ENCODE data around the gene TESK1.

DNA sequence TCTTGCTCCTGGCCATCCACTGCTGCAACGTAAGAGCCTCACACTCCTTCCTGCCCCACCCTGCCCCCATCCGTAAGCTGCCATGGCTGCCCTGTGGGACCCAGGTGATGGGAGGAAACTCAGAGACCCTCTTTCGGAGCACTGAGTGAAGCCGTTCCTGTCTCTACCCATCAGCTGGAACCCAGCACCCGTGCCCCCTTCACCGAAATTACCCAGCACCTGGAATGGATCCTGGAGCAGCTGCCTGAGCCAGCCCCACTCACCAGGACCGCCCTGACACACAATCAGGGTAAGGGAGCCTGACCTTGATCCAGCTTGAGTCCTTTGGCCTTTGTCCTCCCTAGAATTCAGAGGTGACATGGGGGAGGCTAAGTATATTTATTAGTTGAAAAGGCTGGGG is 3.2 kb downstream of the TESK1 start:
- TF ChIP-seq, protein P1, sequence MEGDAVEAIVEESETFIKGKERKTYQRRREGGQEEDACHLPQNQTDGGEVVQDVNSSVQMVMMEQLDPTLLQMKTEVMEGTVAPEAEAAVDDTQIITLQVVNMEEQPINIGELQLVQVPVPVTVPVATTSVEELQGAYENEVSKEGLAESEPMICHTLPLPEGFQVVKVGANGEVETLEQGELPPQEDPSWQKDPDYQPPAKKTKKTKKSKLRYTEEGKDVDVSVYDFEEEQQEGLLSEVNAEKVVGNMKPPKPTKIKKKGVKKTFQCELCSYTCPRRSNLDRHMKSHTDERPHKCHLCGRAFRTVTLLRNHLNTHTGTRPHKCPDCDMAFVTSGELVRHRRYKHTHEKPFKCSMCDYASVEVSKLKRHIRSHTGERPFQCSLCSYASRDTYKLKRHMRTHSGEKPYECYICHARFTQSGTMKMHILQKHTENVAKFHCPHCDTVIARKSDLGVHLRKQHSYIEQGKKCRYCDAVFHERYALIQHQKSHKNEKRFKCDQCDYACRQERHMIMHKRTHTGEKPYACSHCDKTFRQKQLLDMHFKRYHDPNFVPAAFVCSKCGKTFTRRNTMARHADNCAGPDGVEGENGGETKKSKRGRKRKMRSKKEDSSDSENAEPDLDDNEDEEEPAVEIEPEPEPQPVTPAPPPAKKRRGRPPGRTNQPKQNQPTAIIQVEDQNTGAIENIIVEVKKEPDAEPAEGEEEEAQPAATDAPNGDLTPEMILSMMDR (conservative IDR thresholded peaks at IDR 0.05) = no peak
- no peak for TF ChIP-seq EZH2 (IDR thresholded peaks at IDR 0.05; ENCODE audit: low read depth)

Data from PC-9 (cell line).